GM19023 (cell line): ENCODE measurements around the gene ZGRF1.
A peak's percentile ranks its signal among the peaks of the same experiment; 100 is the strongest.
"Not testable (repeated sequence)": the region's sequence is repeated elsewhere in the genome, so short reads cannot be mapped to it uniquely, and the experiment has no call there.

Experiments
- ATAC-seq: cut with Tn5 transposase; IDR thresholded peaks from one replicate; pipeline ENCODE4 v1.9.1; 2021; ENCODE audit warnings: mild to moderate bottlenecking, moderate library complexity; ENCODE audit not compliant: unreplicated experiment

The ZGRF1 gene, protein sequence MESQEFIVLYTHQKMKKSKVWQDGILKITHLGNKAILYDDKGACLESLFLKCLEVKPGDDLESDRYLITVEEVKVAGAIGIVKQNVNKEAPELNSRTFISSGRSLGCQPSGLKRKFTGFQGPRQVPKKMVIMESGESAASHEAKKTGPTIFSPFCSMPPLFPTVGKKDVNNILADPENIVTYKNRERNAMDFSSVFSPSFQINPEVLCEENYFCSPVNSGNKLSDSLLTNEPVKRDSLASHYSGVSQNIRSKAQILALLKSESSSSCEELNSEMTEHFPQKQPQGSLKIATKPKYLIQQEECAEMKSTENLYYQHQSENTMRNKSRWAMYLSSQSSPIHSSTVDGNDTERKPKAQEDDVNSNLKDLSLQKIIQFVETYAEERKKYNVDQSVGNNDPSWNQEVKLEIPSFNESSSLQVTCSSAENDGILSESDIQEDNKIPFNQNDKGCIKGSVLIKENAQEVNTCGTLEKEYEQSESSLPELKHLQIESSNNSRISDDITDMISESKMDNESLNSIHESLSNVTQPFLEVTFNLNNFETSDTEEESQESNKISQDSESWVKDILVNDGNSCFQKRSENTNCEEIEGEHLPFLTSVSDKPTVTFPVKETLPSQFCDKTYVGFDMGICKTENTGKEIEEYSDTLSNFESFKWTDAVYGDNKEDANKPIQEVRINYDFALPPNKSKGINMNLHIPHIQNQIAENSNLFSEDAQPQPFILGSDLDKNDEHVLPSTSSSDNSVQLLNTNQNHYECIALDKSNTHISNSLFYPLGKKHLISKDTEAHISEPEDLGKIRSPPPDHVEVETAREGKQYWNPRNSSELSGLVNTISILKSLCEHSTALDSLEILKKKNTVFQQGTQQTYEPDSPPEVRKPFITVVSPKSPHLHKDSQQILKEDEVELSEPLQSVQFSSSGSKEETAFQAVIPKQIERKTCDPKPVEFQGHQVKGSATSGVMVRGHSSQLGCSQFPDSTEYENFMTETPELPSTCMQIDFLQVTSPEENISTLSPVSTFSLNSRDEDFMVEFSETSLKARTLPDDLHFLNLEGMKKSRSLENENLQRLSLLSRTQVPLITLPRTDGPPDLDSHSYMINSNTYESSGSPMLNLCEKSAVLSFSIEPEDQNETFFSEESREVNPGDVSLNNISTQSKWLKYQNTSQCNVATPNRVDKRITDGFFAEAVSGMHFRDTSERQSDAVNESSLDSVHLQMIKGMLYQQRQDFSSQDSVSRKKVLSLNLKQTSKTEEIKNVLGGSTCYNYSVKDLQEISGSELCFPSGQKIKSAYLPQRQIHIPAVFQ (N-terminal part only)

GRCh38 chr4:112636688-112637551 lies at the start of gene ZGRF1, which contains the start of gene LARP7:
Gene ZGRF1, minus strand, starts transcription at chr4:112636909. Its CDS starts 3,733 bp downstream, at chr4:112633176.
Gene LARP7, plus strand, starts transcription at chr4:112637143. Its CDS starts 7,527 bp downstream, at chr4:112644670.
- peak; percentile 95 for ATAC-seq

DNA sequence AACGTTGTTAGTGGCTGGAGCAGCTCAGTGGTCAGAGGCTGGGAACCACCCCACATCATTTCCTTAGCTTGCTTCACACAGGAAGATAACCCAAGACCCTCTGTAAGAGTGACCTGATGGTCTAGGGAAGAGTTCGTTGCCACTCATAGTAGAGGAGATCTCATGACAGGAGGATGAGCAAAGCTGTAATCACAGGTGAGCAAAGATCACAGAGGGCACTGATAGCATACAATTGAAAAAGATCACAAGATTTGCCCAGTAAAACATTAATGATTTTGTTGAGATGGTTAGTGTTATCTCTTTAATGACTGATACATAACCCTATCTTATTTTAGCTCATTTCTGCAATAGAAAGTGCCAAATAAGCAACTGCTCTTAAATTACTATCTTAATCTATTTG lies 44.3 kb upstream of the ZGRF1 start:
- ATAC-seq, result no peak

GRCh38 chr4:112677519-112678091 lies 40.9 kb upstream of the ZGRF1 start:
- no peak for ATAC-seq

- no peak for ATAC-seq
Measured at GRCh38 chr4:112674376-112674775, 37.7 kb upstream of the ZGRF1 start.

DNA sequence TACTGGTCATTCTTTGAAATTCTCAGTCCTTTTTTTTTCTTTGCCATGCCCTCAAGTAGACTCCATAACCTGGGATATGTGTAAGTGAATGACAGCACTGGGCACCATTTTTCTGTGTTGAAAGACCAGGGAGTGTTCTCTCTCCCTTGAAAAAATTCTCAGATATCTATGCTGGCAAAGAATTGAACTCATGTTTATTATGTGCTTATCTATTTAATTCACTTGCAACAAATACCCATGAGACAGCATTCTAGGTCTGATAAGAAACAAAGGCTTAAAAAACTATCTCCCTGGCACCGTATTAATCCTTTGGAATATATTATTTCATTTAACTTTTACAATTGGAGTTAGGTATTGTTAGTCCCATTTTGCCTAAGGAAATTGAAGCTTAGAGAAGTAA lies 37.0 kb upstream of the ZGRF1 start:
- no peak for ATAC-seq

DNA sequence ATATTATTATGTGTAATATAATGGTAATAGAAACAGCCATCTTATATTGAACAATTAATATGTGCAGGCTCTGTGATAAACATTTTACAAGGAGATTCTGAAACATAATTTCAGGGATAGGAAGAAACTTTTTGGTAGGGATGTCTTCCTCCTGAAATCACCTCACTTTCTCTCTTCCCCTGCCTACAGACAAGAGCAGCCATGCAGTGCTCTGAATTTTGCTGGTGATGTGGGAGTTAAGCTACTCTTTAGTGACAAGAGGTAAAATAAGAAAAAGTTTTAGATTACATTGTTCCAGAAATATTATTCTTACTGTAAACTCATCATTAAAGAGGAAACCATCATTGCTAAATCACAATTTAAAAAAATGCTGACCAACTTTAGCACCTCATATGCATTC lies 36.4 kb upstream of the ZGRF1 start:
- ATAC-seq, result no peak

GRCh38 chr4:112668131-112668530 lies 31.4 kb upstream of the ZGRF1 start:
- no peak for ATAC-seq

DNA sequence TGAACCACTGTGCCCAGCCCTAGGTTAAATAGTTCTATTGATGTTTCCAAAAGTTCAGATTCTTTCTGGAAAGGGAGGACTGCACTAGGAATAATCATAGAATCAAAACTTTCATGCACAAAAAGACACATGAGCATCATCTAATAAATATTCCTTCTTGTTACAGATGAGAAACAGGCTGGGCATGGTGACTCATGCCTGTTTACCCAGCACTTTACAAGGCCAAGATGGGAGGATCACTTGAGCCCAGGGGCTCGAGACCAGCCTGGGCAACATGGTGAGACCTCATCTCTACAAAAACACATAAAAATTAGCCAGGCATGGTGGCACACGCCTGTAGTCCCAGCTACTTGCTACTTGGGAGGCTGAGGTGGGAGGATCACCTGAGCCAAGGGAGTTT lies 27.9 kb upstream of the ZGRF1 start:
- no peak for ATAC-seq

- ATAC-seq, result not testable (repeated sequence)
Measured at GRCh38 chr4:112656115-112656514, 19.4 kb upstream of the ZGRF1 start.

- ATAC-seq, result no peak
Measured at GRCh38 chr4:112655270-112655669, 18.6 kb upstream of the ZGRF1 start.

GRCh38 chr4:112652216-112652615 lies 15.5 kb upstream of the ZGRF1 start:
- no peak for ATAC-seq

DNA sequence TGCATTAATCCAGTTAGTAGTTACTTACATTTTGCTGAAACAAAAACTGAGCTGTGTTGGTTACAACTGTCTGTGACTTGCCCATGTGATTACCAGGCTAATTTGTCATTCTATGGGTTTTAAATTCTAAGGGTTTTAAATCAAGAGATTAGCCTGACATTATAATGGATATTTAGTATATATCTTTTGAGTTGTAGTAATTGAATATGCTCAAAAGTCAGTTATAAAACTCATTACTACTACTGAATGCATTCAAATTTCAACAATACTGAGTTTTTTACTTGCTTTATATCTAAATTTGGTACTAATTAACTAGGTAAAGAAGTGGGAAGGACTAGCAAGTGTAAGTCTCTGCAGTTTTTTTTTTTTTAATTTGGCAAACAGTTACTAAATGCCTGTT lies 14.9 kb upstream of the ZGRF1 start:
- no peak for ATAC-seq

- ATAC-seq, result no peak
Measured at GRCh38 chr4:112650332-112650731, 13.6 kb upstream of the ZGRF1 start.

DNA sequence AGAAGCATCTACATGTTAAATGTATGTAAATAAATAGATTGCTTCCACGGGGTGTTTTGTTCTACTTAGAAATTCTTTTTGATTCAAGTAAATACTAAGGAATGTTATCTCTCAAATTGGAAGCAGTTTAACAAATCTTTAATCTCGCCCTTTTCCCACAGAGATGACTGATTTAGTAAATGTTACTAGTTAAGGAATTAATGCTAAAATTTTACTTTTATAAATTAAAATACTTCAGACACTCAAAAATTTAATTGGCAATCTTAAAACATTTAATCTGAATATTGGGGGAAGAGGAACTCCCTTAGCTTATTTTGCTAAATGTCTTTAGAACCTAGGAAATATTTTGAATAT lies 12.3 kb upstream of the ZGRF1 start:
- no peak for ATAC-seq

DNA sequence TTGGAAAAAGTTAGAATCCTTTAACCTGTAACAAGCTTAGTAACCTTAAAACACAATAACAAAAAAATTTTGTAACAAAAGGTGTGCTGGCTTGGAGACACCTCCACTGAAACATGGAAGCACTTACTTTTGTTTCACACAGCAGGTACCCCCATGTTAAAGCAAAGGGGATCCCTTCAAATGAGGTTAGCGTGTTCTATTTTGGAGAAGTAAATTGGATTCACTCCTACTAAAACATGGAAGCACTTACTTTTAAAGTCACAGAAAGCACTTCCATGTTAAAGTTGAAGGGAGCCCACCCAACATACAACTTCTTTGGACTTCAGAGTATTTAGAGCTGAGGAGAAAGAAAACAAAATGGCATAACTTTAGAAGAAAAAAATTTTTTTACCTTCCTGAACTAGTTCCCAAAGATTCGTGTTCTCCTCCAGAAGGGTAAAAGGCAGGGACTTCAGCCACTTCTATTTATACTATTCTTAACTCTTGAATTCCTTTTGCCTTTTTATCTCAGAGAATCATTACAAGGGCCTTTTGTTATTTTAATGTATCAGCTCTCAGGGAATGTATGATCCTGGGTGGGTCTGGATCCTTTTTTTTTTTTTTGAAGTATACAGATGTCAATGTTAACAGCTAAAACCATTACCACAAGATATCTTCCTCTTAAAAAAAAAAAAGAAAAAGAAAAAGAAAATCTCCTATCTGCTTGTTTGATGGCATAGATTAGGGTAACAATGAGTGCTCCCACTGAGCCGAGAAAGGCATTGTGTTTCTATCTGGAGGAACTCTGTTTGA lies 11.8 kb upstream of the ZGRF1 start:
- no peak for ATAC-seq

DNA sequence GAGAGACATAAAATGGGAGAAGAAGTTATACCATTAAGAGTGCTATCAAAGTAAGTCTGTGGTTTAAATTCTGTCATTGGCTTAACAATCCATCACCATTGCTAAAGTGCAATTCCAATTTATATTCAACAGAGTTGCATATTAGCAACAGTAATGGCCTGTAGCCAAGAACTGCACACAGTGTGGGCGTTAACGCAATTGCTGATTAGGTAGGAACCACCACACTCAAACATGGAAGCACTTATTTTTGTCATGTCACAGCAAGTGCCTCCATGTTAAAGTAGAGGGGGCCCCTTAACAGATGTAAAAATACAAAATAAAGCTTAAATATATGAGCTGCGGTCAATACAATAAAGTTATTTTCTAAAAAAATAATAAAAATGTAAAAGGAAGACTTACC lies 11.1 kb upstream of the ZGRF1 start:
- ATAC-seq, result no peak

GRCh38 chr4:112646632-112647537 lies 10.2 kb upstream of the ZGRF1 start:
- no peak for ATAC-seq
